B cell (primary cell): ENCODE data around the gene SPOP.

ENCODE experiments used
- EZH2 ChIP-seq: IDR thresholded peaks from 2 replicates; pipeline ENCODE4 v1.6.1; 2012; ENCODE audit warnings: borderline replicate concordance, low read depth, mild to moderate bottlenecking, moderate library complexity, low read length; ENCODE audit not compliant: insufficient read depth, poor library complexity, severe bottlenecking
- TF ChIP-seq, protein P1 (sequence below): fragments of 200-600 bp; IDR thresholded peaks from one replicate; pipeline ENCODE4 v1.8.0; 2022; ENCODE audit warnings: antibody characterized with exemption, mild to moderate bottlenecking

- no peak for TF ChIP-seq EZH2
- TF ChIP-seq, protein P1, sequence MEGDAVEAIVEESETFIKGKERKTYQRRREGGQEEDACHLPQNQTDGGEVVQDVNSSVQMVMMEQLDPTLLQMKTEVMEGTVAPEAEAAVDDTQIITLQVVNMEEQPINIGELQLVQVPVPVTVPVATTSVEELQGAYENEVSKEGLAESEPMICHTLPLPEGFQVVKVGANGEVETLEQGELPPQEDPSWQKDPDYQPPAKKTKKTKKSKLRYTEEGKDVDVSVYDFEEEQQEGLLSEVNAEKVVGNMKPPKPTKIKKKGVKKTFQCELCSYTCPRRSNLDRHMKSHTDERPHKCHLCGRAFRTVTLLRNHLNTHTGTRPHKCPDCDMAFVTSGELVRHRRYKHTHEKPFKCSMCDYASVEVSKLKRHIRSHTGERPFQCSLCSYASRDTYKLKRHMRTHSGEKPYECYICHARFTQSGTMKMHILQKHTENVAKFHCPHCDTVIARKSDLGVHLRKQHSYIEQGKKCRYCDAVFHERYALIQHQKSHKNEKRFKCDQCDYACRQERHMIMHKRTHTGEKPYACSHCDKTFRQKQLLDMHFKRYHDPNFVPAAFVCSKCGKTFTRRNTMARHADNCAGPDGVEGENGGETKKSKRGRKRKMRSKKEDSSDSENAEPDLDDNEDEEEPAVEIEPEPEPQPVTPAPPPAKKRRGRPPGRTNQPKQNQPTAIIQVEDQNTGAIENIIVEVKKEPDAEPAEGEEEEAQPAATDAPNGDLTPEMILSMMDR = no peak
Measured at GRCh38 chr17:49579522-49579921, 98.4 kb downstream of the SPOP start.
